ENCODE results near the gene PPM1A.

The PPM1A gene

GRCh38 chr14:60254176-60254575 lies 5.2 kb downstream of the PPM1A start:
- H3K9me3 ChIP-seq (ENCODE audit: severe bottlenecking), result no peaks in the 10 kb centered on the region
- no peak for DNase-seq
- TF ChIP-seq CTCF (IDR thresholded peaks at IDR 0.05; ENCODE audit: low read depth, low read length), result no peak
- no peak overlapping the region for H3K27ac ChIP-seq
- peaks cover 10% of the 10 kb centered on the region for H3K36me3 ChIP-seq
- no peaks in the 10 kb centered on the region for H3K27me3 ChIP-seq (ENCODE audit: insufficient read depth, low read depth, severe bottlenecking)
- H3K4me3 ChIP-seq (ENCODE audit: low read depth, low read length), result no peak overlapping the region

GRCh38 chr14:60257865-60258264 lies 8.8 kb downstream of the PPM1A start:
- H3K27me3 ChIP-seq (ENCODE audit: insufficient read depth, low read depth, severe bottlenecking), result no peaks in the 10 kb centered on the region
- H3K9me3 ChIP-seq (ENCODE audit: severe bottlenecking), result no peaks in the 10 kb centered on the region
- H3K4me3 ChIP-seq (ENCODE audit: low read depth, low read length), result no peak overlapping the region
- H3K36me3 ChIP-seq, result no peaks in the 10 kb centered on the region
- TF ChIP-seq CTCF (IDR thresholded peaks at IDR 0.05; ENCODE audit: low read depth, low read length), result no peak
- no peak overlapping the region for H3K27ac ChIP-seq
- DNase-seq, result no peak

- no peak overlapping the region for H3K4me3 ChIP-seq (ENCODE audit: low read depth, low read length)
- DNase-seq, result no peak
- H3K9me3 ChIP-seq (ENCODE audit: severe bottlenecking), result no peaks in the 10 kb centered on the region
- TF ChIP-seq CTCF (IDR thresholded peaks at IDR 0.05; ENCODE audit: low read depth, low read length), result no peak
- H3K36me3 ChIP-seq, result no peaks in the 10 kb centered on the region; the same call in 1 of the 2 replicates
- no peak overlapping the region for H3K27ac ChIP-seq
- no peaks in the 10 kb centered on the region for H3K27me3 ChIP-seq (ENCODE audit: insufficient read depth, low read depth, severe bottlenecking)
Measured at GRCh38 chr14:60265163-60265562, 16.1 kb downstream of the PPM1A start.

GRCh38 chr14:60266021-60266937 lies 17.3 kb downstream of the PPM1A start:
- peak; percentile 36 for DNase-seq

GRCh38 chr14:60272177-60272576 lies 23.2 kb downstream of the PPM1A start:
- no peaks in the 10 kb centered on the region for H3K27me3 ChIP-seq (ENCODE audit: insufficient read depth, low read depth, severe bottlenecking)
- TF ChIP-seq CTCF (IDR thresholded peaks at IDR 0.05; ENCODE audit: low read depth, low read length), result no peak
- H3K27ac ChIP-seq, result no peak overlapping the region
- no peaks in the 10 kb centered on the region for H3K9me3 ChIP-seq (ENCODE audit: severe bottlenecking)
- no peak overlapping the region for H3K4me3 ChIP-seq (ENCODE audit: low read depth, low read length)
- no peak for DNase-seq
- H3K36me3 ChIP-seq, result no peaks in the 10 kb centered on the region; the same call in 1 of the 2 replicates

More at GRCh38 chr14:60266021-60266937, 17.3 kb downstream of the PPM1A start:
- Histone ChIP-seq H3K36me3 (no peaks in the 10 kb centered on the region; the same call in 1 of the 2 replicates), H3K27ac (no peak overlapping the region), H3K4me3 (ENCODE audit: low read depth, low read length) (no peak overlapping the region), H3K9me3 (ENCODE audit: severe bottlenecking) (no peaks in the 10 kb centered on the region), H3K27me3 (ENCODE audit: insufficient read depth, low read depth, severe bottlenecking) (no peaks in the 10 kb centered on the region)
- peak; percentile 59 for TF ChIP-seq CTCF (IDR thresholded peaks at IDR 0.05; ENCODE audit: low read depth, low read length)
